Endothelial cell of umbilical vein (primary cell): ENCODE data around the gene CLIC5.

Source experiments
- EZH2 ChIP-seq: IDR thresholded peaks from 2 replicates; pipeline ENCODE4 v1.6.1; 2012; ENCODE audit warnings: borderline replicate concordance, low read depth, mild to moderate bottlenecking, moderate library complexity, low read length, inconsistent platforms; ENCODE audit not compliant: severe bottlenecking
- FOS ChIP-seq: IDR thresholded peaks from 2 replicates; pipeline ENCODE4 v1.6.1; 2011; ENCODE audit warnings: mild to moderate bottlenecking, low read length, moderate library complexity, borderline replicate concordance; ENCODE audit not compliant: insufficient read depth
- GATA2 ChIP-seq: IDR thresholded peaks from 2 replicates; pipeline ENCODE4 v1.7.0; 2011; ENCODE audit warnings: low read depth, mild to moderate bottlenecking, moderate library complexity, mixed read lengths, low read length; ENCODE audit not compliant: insufficient read length, insufficient read depth
- MYC ChIP-seq: IDR thresholded peaks from one replicate; pipeline ENCODE4 v1.6.1; 2011; ENCODE audit warnings: mild to moderate bottlenecking, low read depth, low read length
- POLR2A ChIP-seq: IDR thresholded peaks from 2 replicates; pipeline ENCODE4 v1.6.1; 2012; ENCODE audit warnings: low read depth, mild to moderate bottlenecking, control low read depth, low read length
- POLR2AphosphoS5 ChIP-seq: IDR thresholded peaks from 2 replicates; pipeline ENCODE4 v1.6.1; 2012; ENCODE audit warnings: low read depth, mild to moderate bottlenecking, control low read depth, low read length, moderate library complexity; ENCODE audit not compliant: insufficient read depth
- TF ChIP-seq, protein P1 (sequence below), 2 donors: IDR thresholded peaks; 1 replicate in 1 of 2; 2 replicates in 1 of 2; pipeline ENCODE4 v1.5.1; 2011; ENCODE audit warnings: low read length in 2 of 2, mild to moderate bottlenecking in 2 of 2, moderate library complexity in 2 of 2, control low read depth in 1 of 2, inconsistent platforms in 1 of 2, low read depth in 1 of 2; ENCODE audit not compliant: insufficient read depth in 1 of 2; ENCODE audit errors: extremely low read depth in 1 of 2
- TF ChIP-seq, protein P2 (sequence below): IDR thresholded peaks from 2 replicates; pipeline ENCODE4 v1.6.1; 2011; ENCODE audit not compliant: insufficient read depth, insufficient read length

DNA sequence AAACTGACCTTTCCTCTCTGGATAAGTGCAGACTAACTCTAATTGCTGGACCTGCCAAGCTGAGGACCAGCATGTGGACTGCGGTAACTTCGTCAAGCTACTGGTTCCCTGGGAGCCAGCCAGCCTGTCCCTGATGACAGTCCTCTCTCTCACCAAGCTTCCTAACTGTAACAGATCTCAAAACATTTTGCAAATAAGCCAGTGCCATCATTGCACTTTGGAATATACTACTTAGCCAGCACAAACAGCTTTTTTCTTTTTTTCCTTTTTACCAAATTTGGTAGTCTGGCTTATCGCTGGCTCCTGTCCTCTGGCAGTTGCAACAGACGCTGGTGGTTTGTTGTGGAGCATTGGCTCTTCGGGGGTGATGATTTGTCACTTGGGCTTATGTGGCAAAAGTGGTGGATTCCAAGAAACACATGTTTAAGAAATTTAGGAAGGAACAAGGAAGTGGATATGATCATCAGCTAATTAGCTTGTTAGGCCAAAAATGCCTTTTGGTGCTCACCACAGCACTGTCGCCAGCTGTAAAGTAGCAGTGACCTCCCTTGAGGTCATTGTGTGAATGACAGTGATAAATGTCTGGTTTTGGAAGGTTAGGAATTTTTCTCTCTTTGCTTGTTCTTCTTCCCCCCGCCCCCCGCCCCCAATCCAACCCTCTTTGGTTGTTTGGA, 171.7 kb downstream of the CLIC5 start:
- TF ChIP-seq, protein P1, sequence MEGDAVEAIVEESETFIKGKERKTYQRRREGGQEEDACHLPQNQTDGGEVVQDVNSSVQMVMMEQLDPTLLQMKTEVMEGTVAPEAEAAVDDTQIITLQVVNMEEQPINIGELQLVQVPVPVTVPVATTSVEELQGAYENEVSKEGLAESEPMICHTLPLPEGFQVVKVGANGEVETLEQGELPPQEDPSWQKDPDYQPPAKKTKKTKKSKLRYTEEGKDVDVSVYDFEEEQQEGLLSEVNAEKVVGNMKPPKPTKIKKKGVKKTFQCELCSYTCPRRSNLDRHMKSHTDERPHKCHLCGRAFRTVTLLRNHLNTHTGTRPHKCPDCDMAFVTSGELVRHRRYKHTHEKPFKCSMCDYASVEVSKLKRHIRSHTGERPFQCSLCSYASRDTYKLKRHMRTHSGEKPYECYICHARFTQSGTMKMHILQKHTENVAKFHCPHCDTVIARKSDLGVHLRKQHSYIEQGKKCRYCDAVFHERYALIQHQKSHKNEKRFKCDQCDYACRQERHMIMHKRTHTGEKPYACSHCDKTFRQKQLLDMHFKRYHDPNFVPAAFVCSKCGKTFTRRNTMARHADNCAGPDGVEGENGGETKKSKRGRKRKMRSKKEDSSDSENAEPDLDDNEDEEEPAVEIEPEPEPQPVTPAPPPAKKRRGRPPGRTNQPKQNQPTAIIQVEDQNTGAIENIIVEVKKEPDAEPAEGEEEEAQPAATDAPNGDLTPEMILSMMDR (IDR thresholded peaks at IDR 0.05; ENCODE audit: extremely low read depth in 1 of 2, insufficient read depth in 1 of 2, low read depth in 1 of 2, low read length in 2 of 2): no peak
- no peak for TF ChIP-seq POLR2A
- no peak for TF ChIP-seq EZH2
- TF ChIP-seq GATA2: no peak
- no peak for TF ChIP-seq POLR2AphosphoS5
- TF ChIP-seq, protein P2, sequence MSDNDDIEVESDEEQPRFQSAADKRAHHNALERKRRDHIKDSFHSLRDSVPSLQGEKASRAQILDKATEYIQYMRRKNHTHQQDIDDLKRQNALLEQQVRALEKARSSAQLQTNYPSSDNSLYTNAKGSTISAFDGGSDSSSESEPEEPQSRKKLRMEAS: no peak
- TF ChIP-seq MYC: no peak
- TF ChIP-seq FOS: no peak
